ENCODE data around the gene ANKS3.

Gene ANKS3, protein sequence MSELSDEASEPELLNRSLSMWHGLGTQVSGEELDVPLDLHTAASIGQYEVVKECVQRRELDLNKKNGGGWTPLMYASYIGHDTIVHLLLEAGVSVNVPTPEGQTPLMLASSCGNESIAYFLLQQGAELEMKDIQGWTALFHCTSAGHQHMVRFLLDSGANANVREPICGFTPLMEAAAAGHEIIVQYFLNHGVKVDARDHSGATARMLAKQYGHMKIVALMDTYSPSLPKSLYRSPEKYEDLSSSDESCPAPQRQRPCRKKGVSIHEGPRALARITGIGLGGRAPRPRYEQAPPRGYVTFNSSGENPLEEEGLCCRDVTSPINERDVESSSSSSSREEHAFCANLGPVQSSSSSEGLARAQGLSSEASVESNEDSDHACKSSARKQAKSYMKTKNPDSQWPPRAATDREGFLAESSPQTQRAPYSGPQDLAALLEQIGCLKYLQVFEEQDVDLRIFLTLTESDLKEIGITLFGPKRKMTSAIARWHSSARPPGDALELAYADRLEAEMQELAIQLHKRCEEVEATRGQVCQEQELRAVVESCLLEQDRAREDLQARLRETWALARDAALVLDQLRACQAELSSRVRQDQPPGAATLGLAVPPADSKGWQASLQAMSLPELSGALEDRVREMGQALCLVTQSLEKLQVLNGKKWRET

DNA sequence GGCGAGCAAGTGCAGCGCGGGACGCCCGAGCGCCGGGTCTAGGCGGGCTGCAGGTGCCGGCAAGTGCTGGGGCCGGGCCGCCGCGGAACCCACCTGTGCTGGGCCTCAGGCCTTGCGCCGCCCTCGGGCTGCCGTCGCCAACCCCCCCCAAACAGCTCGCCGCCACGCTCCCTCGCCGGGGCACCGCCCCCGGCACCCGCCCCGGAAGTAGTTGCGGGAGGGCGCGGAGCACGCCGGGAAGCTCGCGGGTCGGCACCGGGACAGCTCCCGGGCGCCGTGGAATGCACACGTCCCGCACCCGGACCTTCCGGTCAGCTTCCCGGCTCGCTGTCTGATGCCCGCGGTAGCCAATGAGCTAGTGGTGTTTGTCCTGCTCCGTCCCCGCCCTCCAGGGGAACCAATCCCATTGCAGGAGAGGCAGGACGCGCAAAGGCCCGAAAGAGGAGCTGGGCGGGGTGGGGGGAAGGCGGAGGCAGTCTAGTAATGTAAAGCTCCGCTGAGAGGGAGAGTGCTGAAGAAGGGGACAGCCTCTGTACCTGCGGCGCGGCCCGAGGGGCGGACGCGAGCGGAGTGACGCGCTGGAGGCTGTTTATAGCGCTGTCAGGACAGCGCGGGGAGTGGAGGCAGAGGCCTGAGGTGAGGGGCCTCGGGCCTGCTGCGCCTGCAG is at the start of gene ANKS3, which contains the start of gene DNAAF8:
Gene ANKS3 (minus strand): TSS at position 209 of the 667 bp plus-strand sequence. CDS start 4,122 bp downstream, outside the sequence.
Gene DNAAF8 (plus strand): TSS at position 475 of the 667 bp plus-strand sequence. CDS start 1,978 bp downstream, outside the sequence.
- DNase-seq (ENCODE audit: low read depth in 2 of 3, low spot score in 2 of 3), result peak; percentile 46 to 69 (median 57)

DNA sequence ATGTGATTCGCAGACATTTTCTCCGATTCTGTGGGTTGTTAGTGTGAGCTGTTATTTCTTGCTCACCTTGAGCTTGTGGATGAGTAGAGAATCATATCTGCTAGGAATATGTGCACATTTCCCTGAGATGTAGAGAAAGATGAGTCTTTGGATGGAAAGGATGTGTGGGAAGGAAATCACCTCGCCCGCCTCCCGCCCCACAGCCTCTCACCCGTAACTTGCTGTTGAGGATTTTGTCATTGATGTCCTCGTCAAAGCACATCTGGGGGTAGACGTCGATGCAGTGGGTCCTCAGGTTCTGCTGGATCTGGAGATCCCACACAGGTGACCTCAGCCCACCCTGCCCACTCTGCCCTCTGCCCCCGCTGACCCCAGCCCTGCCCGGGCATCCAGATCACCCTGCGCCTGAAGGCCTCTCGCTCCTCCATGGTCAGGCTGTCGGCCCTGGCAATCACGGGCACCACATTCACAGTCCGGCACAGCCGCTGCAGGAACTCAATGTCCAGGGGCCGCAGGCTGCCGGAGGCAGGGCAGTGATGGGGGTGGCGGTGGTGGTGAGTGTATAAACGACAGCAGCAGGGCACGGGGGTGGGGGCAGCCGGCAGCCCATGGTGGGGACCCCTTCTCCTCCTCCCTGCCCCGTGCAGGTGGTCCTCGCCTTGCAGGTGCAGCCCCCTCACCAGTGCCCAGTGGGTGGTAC is 49.3 kb upstream of the ANKS3 start:
- DNase-seq (ENCODE audit: low read depth in 2 of 3, low spot score in 2 of 3), result no peak

DNA sequence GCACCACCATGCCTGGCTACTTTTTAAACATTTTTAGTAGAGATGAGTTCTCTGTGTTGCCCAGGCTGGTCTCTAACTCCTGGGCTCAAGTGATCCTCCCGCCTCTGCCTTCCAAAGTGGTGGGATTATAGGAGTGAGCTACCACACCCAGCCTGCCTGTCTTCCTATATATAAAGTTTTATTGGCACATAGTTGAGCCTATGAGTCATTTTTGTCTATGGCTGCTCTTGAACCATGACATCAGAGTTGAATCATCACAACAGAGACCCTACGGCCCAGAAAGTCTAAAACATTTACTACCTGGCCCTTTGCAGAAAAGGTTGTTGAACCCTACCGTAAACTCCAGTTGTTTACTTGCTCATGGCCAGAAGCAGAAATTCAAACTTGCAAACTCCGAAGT is 46.2 kb upstream of the ANKS3 start:
- no peak for DNase-seq (ENCODE audit: low read depth in 2 of 3, low spot score in 2 of 3)

DNA sequence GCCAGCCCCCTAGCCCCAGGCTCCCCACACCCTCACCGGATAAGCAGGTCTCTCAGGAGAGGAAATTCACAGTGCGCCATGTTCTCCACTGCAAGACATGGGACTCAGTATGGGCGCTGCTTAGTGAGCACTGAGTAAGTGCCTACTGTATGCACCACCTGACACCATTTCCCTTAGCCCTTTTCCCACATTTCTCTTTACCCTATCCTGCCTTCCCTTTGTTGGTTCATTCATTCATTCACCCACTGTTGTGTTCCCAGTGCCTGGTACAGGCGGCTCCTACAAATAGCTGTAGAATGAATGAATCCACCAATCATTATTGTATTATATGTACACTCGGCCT is 44.0 kb upstream of the ANKS3 start:
- no peak for DNase-seq (ENCODE audit: low read depth in 2 of 3, low spot score in 2 of 3)

DNA sequence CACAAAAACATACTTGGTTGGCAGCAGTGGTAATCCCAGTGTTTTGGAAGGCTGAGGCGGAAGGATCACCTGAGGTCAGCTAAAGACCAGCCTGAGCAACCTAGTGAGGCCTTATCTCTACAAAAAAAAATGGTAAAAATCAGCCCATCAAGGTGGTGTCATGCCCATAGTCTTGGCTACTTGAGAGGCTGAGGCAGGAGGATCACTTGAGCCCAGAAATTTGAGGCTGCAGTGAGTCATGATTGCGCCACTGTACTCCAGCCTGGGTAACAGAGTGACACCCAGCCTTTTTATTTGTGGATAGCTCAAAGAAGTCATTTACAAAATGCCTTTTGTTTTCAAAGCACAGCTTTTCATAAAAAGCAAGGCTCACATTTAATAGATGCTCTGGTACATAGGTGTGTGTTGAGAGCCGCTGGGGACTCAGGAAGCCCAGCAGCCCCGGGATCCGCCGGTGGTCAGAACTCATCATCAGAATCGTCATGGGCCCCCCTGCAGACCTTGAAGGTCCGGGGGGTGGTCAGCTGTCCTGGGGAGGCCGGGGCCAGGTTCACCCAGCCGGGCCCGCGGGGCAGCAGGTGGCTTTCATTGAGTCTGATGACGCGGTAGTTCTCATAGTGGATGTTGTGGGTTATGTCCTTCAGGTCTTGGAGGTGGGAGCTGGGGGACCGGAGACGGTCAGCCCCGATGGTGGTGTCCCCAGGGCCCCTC is 43.4 kb upstream of the ANKS3 start:
- no peak for DNase-seq (ENCODE audit: low read depth in 2 of 3, low spot score in 2 of 3)

DNA sequence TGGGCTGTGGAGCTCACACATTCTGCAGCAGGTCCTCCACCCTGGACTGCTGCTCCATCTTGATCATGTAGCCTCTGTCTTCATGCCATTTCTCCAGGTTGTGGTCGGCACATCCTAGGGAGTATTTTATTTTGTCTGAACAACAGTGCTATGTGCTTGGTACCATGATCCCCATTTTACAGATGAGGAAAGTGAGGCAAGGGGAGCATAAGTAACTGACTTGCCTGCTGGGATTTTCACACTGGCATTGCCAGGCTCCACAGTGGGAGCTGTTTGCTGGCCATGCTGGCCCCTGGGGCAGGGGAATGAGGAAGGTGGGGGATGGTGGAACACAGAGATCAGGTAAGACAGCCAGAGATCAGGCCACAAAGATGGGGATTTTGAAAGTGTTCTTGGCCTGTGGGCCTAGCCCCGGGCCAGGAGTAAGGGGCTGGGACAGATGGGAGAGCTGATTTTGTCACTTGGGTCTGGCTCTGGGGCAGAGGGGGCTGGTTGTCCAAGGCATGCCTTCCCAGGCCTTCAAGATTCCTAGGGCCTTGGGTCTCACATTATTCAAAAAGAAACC is 42.2 kb upstream of the ANKS3 start:
- DNase-seq (ENCODE audit: low read depth in 2 of 3, low spot score in 2 of 3), result no peak

DNA sequence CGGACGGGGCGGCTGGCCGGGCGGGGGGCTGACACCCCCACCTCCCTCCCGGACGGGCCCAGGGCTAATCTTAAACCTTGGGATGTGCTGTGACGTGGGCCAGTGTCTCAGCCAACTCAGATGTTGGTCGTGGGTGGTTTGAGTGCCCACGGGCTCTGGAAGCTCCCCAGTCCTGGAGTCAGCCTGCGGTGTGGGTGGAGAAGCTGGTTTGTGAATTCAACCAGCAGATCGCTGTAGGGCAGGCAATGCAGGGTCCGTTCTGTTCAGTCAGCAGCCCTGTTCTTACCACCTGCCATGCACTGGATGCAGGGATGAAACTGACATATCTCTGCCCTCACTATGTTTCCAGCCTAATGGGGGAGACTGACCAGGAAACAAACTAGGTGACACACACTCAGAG is 40.9 kb upstream of the ANKS3 start:
- DNase-seq (ENCODE audit: low read depth in 2 of 3, low spot score in 2 of 3), result no peak

DNA sequence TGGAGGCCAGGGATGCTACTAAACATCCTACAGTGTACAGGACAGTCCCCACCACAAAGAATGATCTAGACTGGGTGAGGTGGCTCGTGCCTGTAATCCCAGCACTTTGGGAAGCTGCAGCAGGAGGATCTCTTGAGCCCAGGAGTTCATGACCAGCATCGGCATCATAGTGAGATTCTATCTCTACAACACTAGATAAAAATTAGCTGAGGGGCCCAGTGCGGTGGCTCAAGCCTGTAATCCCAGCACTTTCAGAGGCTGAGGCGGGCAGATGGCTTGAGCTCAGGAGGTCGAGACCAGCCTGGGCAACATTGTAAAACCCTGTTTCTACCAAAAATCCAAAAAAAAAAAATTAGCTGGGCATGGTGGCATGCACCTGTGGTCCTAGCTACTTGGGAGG is 38.3 kb upstream of the ANKS3 start:
- DNase-seq (ENCODE audit: low read depth in 2 of 3, low spot score in 2 of 3), result no peak

DNA sequence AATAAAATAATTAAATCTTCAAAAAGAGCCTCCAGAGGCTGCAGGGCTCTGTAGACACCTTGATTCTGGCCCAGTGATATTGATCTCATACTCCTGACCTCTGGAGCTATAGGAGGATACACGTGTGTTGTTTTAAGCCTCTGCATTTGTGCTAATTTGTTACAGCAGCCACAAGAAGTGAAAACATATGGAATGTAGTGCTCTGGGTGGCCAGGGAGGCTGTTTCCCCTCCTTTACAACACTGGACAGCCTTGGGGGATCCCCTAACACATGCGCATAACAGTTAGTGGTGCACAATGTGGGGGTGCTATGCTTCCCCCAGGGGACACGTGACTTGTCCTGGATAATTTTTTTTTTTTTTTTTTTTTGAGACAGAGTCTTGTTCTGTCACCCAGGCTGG is 37.6 kb upstream of the ANKS3 start:
- no peak for DNase-seq (ENCODE audit: low read depth in 2 of 3, low spot score in 2 of 3)

DNA sequence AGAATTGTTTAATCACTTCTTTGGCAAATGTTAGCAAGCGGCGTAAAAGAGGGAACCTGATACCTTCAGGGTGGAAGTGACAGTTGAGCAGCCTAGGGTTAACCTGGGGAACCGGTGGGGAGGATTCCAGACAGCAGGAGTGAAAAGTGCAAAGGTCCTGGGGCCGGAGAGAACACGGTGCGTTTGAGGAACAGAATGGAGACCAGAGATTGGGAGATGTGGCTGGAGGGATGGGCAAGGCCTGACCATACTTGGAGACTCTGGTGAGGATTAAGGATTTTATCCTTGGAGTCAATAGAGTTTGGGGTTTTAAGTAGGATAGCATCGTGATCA is 35.2 kb upstream of the ANKS3 start:
- no peak for DNase-seq (ENCODE audit: low read depth in 2 of 3, low spot score in 2 of 3)

DNA sequence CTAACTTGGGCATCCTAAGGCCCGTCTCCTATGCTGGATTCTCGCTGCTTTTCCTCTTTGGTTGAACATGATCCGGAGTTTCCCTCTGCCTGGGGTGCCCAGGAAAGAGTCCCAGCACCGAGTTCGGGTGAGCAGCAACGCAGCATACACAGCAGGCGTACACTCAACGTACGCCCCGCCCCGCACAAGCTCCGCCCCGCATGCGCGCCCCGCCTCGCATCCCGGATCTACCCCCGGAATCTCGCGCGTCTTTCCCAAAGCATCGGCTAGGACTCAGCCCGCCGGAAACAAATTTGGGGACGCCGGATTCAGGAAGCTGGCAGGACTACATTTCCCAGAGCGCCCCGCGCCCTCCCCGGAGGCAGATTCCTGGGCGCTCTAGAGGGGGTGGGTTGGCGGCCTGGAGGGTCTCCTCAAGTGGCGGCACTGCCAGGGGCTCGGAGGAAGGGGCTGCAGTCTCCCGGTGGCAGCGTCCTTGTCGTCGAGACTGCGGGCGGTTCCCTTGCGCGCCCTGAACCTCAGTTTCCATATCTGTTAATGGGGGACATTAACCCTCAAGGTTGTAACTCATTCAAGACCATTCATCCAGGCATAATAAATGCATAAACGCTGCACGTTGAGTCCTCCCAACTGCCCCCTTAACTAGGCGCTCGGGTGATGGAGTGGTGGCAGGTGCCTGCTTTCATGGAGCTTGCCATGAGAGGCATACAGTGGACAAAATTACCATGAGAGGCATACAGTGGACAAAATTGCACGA is 34.7 kb upstream of the ANKS3 start:
- DNase-seq (ENCODE audit: low read depth in 2 of 3, low spot score in 2 of 3), result peak; percentile 74 to 86 (median 78)

DNA sequence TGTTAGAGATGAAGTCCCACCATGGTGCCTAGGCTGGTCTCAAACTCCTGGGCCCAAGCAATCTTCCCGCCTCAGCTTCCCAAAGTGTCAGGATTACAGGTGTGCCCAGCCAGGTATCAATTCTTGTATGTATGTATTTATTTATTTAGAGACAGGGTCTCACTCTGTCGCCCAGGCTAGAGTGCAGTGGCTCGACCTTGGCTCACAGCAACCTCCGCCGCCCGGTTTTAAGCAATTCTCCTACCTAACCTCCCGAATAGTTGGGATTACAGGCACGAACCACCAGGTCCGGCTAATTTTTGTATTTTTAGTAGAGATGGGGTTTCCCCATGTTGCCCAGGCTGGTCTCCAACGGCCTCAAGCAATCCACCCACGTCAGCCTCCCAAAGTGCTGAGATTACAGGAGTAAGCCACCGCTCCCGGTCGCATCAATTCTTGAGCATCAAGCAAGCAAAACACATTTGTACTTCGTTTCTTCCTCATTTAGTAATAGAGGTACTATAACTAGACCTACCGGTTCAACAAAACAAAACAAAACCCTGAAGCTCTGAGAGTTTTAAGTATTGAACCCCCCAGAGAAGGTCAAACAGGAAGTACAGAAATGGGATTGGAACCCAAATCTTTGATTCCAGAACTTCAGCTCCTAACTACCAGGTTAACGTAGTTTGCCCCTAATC is 33.9 kb upstream of the ANKS3 start:
- no peak for DNase-seq (ENCODE audit: low read depth in 2 of 3, low spot score in 2 of 3)

DNA sequence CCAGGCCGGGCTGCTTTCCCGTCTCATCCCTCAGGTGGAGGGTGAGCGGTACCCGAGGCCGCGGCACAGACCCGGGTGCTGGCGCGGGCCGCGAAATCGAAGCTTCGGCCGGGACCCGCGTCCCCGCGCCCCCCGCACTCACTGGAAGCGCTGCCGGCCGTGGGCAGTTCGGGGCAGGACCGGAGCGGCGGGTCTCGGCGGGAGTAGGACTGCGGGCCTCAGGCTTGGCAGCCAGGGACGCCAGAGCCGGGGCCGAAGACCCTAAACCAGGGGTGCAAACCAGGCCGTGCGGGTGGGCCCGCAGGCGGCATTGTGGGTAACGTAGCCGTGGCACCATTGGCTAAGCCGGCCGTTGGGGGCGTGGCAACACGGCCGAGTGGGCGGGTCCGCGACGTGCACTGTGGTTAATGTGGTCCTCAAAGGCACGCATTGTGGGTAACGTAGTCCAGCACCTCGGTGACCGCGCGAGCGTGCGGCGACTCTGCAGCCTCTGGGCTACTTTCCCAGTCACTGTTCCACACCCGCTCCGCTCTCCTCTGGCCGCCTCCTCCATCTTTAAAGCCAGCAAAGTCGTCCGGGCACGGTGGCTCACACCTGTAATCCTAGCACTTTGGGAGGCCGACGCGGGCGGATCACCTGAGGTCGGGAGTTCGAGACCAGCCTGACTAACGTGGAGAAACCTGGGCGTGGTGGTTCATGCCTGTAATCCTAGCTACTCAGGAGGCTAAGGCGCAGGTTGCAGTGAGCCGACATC is 33.0 kb upstream of the ANKS3 start, which contains the start of gene ZNF500:
Gene ZNF500 (minus strand): TSS at position 288 of the 754 bp plus-strand sequence. CDS start 1,184 bp downstream, outside the sequence.
- DNase-seq (ENCODE audit: low read depth in 2 of 3, low spot score in 2 of 3), result peak; percentile 91 to 98 (median 95)

DNA sequence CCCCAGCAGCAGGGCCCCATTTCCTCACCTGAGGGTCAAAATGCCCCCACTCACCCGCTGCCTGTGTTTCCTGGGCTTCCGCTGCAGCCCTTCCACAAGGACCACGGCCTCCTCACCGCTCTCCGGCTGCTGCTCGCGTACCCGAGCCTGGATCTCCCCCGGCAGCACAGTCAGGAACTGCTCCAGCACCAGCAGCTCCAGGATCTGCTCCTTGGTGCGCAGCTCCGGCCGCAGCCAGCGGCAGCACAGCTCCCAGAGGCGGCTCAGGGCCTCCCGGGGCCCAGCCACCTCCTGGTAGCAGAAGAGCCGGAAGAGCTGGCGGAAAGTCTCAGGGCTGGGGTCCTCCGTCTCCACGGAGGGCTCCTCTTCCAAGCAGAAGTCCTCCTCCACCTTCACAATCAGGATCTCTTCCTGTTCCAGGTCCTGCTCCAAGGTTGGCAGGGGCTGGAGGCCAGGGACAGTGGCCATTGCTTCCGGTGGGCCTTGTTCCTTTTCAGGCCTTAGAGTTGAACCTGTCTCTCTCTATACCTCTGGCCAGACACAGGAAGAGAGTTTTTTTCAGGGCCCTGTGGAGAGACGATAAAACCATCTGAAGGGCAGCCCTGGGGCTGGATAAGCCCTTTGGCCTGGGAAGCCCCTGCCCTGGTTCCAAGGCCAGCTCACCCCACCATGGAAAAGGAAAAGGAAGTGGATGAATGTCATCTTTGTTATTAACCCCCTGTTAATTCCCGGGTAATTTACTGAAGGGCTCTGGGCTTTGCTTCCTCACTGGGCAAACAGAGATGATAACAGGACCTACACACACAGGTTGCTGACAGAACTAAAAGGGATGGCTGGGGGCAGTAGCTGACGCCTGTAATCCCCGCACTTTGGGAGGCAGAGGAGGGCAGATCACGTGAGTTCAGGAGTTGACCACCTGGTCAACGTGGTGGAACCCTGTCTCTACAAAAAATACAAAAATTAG is 31.7 kb upstream of the ANKS3 start:
- DNase-seq (ENCODE audit: low read depth in 2 of 3, low spot score in 2 of 3), result no peak

DNA sequence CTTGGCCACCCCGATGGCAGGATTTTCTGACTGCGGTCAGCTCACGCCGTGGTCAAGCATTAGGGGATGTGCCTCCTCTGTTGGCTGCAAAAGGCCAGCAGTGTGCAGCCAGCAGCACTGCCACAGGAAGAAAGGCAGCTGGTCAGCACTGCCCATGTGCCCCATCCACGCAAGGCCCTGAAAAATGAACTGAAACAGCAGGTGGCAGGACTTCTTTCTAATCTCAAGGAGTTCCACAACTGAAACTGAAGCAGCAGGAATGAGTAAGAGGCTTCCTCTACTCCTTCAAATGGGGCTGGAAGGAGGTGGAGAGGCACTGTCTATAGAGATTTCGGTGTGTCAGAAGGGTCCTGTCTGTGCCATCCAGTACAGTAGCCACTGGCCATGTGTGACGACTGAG is 29.7 kb upstream of the ANKS3 start:
- DNase-seq (ENCODE audit: low read depth in 2 of 3, low spot score in 2 of 3), result no peak

DNA sequence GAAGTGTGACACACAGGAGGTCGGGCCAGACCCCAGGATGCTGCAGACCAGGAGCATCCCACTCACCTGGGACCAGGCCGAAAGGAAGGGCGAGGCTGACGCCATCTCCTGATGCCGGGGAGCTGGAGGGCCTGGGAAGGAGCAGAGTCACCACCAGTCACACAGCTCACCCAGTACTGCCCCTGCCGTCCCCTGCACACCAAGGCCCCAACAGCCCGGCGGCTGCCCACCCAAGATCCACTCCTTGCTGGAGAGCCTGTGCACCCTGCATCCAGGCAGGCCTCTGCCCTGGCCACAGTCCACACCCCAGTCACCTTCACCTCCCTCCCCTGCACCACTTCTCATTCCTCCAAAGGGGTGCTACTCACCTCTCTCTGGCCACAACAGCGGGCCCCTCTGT is 28.1 kb upstream of the ANKS3 start:
- DNase-seq (ENCODE audit: low read depth in 2 of 3, low spot score in 2 of 3), result no peak

DNA sequence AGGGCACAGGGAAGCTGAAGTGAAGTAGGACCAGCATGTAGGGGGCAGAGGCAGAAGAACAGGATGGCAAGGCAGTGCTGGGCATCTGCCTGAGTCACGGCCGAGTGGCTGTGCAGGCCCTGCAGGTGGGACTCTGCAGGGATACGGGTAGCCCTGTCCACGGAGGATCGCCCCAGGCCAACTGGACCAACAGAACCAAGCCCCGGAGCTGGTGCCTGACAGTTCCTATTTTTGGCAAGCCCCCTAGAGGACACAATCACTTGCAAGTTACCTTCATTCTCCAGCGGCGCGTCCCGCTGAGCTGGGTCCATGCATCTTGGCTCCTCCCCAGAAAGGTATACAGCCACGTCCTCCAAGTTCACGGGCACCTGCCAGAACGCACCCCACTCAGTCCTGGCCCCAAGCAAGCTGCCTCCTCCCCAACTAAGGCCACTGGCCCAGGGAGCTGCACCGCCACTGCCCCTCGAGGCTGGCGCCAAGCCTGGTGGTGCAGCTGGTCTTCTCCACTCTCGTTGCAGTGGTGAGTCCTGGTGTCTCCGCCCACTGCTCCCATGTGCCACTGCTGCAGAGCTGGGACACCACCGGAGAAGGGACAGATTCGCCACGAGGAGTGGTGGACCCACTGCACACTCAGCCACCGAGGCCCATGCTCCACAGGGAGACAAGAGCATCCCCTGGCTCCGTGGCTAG is 26.3 kb upstream of the ANKS3 start:
- no peak for DNase-seq (ENCODE audit: low read depth in 2 of 3, low spot score in 2 of 3)
